ENCODE data around the gene AKNA. TPM values are rescaled to one million over a fixed set of nuclear protein-coding genes. Genes with fewer than 3 reads are reported as not detected.

Gene AKNA
- total and polyA plus RNA-seq, 7 experiments from 2014 or later = 20.5 to 403 (median 347) TPM

GRCh38 chr9:114350636-114351401, 37.0 kb downstream of the AKNA start:
- Mint-ChIP-seq H3K4me3 (peak overlapping the region in 2 of 10 donors; percentile 23 to 48), H3K4me1 (peaks cover 21 to 55% (median 44%) of the 10 kb centered on the region in 7 donors), H3K9me3 (no peaks in the 10 kb centered on the region), H3K36me3 (peaks cover 11 to 41% (median 33%) of the 10 kb centered on the region in 5 donors), H3K27ac (peak overlapping the region; percentile 62 to 96 (median 88)), H3K27me3 (no peaks in the 10 kb centered on the region)
- intact Hi-C loops (cut with micrococcal nuclease) = no loop called here
- Histone ChIP-seq H3K4me3 (ENCODE audit: low read length) (no peak overlapping the region), H3K27ac (ENCODE audit: low read depth, low read length) (peak overlapping the region; percentile 70), H3K9me3 (ENCODE audit: control insufficient read depth in 2 of 3, low read length in 3 of 3) (no peaks in the 10 kb centered on the region), H3K27me3 (ENCODE audit: control insufficient read depth in 2 of 2, insufficient read depth in 2 of 2, low read length in 2 of 2) (no peaks in the 10 kb centered on the region), H3K4me1 (ENCODE audit: control insufficient read depth in 2 of 2, insufficient read depth in 2 of 2, low read length in 2 of 2) (peaks cover 22 to 24% of the 10 kb centered on the region in 2 donors), H3K36me3 (ENCODE audit: control insufficient read depth in 2 of 3, insufficient read depth in 3 of 3, low read length in 3 of 3) (peaks cover 53 to 89% (median 62%) of the 10 kb centered on the region in 3 experiments)
- CTCF ChIA-PET = interaction anchor here (0.6 to 1.3 kb wide), 5 partner anchors 16 to 267 kb away, joined by 3 to 4 read pairs (median 3); no protein-coding TSS in a partner anchor
- no peak for DNase-seq
- POLR2A ChIA-PET = interaction anchor here (0.7 to 33.8 kb wide), 7 partner anchors 9 to 40 kb away, joined by 3 to 978 read pairs (median 4); partner anchors contain the start of gene AKNA
- ATAC-seq = no peak

GRCh38 chr9:114349713-114350480, 37.9 kb downstream of the AKNA start:
- Histone ChIP-seq H3K36me3 (ENCODE audit: control insufficient read depth in 2 of 3, insufficient read depth in 3 of 3, low read length in 3 of 3) (peaks cover 56 to 89% (median 64%) of the 10 kb centered on the region in 3 experiments), H3K4me3 (ENCODE audit: low read length) (no peak overlapping the region), H3K4me1 (ENCODE audit: control insufficient read depth in 2 of 2, insufficient read depth in 2 of 2, low read length in 2 of 2) (peaks cover 22 to 24% of the 10 kb centered on the region in 2 donors), H3K27ac (ENCODE audit: low read depth, low read length) (peak overlapping the region; percentile 70), H3K9me3 (ENCODE audit: control insufficient read depth in 2 of 3, low read length in 3 of 3) (no peaks in the 10 kb centered on the region), H3K27me3 (ENCODE audit: control insufficient read depth in 2 of 2, insufficient read depth in 2 of 2, low read length in 2 of 2) (no peaks in the 10 kb centered on the region)
- ChIA-PET CTCF (interaction anchor here (0.6 to 1.1 kb wide), 2 partner anchors 39 to 157 kb away, joined by 3 to 4 read pairs; no protein-coding TSS in a partner anchor), POLR2A (interaction anchor here (0.7 to 33.8 kb wide), 6 partner anchors 8 to 41 kb away, joined by 3 to 978 read pairs (median 5); partner anchors contain the start of gene AKNA)
- intact Hi-C loops (cut with micrococcal nuclease) = loop anchor here (1.0 to 2.0 kb wide), 6 partner anchors 13 to 49 kb away; no protein-coding TSS in a partner anchor
- ATAC-seq (no peak), DNase-seq (no peak)
- no peaks in the 10 kb centered on the region for H3K9me3 Mint-ChIP-seq
- H3K36me3 Mint-ChIP-seq = peaks cover 11 to 43% (median 33%) of the 10 kb centered on the region in 5 donors
- H3K27me3 Mint-ChIP-seq = no peaks in the 10 kb centered on the region
- H3K4me1 Mint-ChIP-seq = peaks cover 21 to 55% (median 44%) of the 10 kb centered on the region in 7 donors
- peak overlapping the region in 7 of 10 donors; percentile 21 to 61 (median 48) for H3K4me3 Mint-ChIP-seq
- peak overlapping the region; percentile 79 to 98 (median 90) for H3K27ac Mint-ChIP-seq

GRCh38 chr9:114348906-114349482, 38.8 kb downstream of the AKNA start:
- H3K36me3 Mint-ChIP-seq = peaks cover 11 to 50% (median 37%) of the 10 kb centered on the region in 5 donors
- H3K4me3 Mint-ChIP-seq = peak overlapping the region in 8 of 10 donors; percentile 29 to 65 (median 50)
- H3K4me1 ChIP-seq (ENCODE audit: control insufficient read depth in 2 of 2, insufficient read depth in 2 of 2, low read length in 2 of 2) = peaks cover 22 to 24% of the 10 kb centered on the region in 2 donors
- no peaks in the 10 kb centered on the region for H3K9me3 ChIP-seq (ENCODE audit: control insufficient read depth in 2 of 3, low read length in 3 of 3)
- no peaks in the 10 kb centered on the region for H3K27me3 ChIP-seq (ENCODE audit: control insufficient read depth in 2 of 2, insufficient read depth in 2 of 2, low read length in 2 of 2)
- H3K4me3 ChIP-seq (ENCODE audit: low read length) = no peak overlapping the region
- H3K9me3 Mint-ChIP-seq = no peaks in the 10 kb centered on the region
- intact Hi-C loops (cut with micrococcal nuclease) = loop anchor here (1.0 to 2.0 kb wide), 6 partner anchors 14 to 50 kb away; no protein-coding TSS in a partner anchor
- no peaks in the 10 kb centered on the region for H3K27me3 Mint-ChIP-seq
- POLR2A ChIA-PET = interaction anchor here (3.8 to 33.8 kb wide), 2 partner anchors 23 to 42 kb away, joined by 17 to 978 read pairs; partner anchors contain the start of gene AKNA
- H3K27ac ChIP-seq (ENCODE audit: low read depth, low read length) = peak overlapping the region; percentile 70
- H3K27ac Mint-ChIP-seq = peak overlapping the region; percentile 79 to 98 (median 90)
- DNase-seq (peak in 3 of 9 donors; percentile 18 to 83 (median 62)), ATAC-seq (peak; percentile 85)
- CTCF ChIA-PET = no interaction called here
- peaks cover 64 to 96% (median 73%) of the 10 kb centered on the region in 3 experiments for H3K36me3 ChIP-seq (ENCODE audit: control insufficient read depth in 2 of 3, insufficient read depth in 3 of 3, low read length in 3 of 3)
- H3K4me1 Mint-ChIP-seq = peaks cover 23 to 60% (median 43%) of the 10 kb centered on the region in 7 donors

DNA sequence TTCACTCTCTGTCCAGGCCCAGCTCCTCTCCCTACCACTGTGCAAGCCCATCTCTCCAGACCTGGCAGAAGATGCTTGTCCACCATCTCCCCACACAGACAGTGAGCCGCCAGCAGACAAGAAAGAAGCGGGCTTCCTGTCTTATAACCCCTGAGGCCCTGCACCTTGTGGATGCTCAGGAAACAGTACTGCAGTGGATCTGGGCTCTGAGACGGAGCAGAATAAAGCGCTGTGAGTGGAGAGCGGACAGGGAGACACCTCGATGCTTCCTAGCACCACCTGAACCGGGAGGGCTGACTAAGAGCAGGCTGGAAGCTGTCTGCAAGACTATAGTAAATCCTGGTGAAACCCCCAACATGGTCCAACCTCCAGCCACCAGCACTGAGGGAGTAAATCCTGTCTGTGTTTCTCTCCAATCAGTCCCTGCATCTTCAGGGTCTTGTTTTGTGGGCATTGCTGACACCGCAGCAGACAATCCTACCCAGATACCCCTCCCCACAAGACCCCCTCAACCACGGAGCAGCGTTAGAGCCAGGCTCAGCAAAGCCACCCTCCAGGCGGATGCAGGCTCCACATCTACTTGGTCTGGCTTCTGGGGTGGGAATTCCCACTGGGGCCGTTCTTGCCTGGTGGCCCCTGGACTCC, 39.4 kb downstream of the AKNA start:
- Mint-ChIP-seq H3K4me1 (peaks cover 26 to 61% (median 46%) of the 10 kb centered on the region in 7 donors), H3K9me3 (no peaks in the 10 kb centered on the region), H3K4me3 (no peak overlapping the region)

DNA sequence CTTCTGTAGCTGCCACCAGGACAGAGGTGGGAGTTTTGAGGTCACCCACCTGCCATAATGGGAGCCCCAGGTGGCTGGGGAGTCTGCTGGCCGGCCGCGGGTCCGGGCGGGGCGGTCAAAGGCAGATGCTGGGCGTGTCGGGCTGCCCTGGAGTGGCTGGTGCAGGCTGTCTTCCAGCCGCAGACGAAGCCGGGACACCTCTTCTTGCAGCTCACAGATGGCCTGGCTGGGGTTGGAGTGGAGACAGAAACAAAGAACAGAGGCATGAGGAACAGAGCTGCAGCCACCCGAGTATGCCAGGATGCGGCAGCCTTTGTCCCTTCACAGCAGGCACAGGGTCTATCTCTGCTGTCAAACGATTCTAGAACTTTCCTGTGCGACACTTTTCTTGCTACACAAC, 40.1 kb downstream of the AKNA start:
- Histone ChIP-seq H3K27ac (ENCODE audit: low read depth, low read length) (peak overlapping the region; percentile 70), H3K36me3 (ENCODE audit: control insufficient read depth in 2 of 3, insufficient read depth in 3 of 3, low read length in 3 of 3) (peaks cover 62 to 97% (median 75%) of the 10 kb centered on the region in 3 experiments), H3K4me3 (ENCODE audit: low read length) (no peak overlapping the region), H3K4me1 (ENCODE audit: control insufficient read depth in 2 of 2, insufficient read depth in 2 of 2, low read length in 2 of 2) (peaks cover 21 to 22% of the 10 kb centered on the region in 2 donors), H3K27me3 (ENCODE audit: control insufficient read depth in 2 of 2, insufficient read depth in 2 of 2, low read length in 2 of 2) (no peaks in the 10 kb centered on the region), H3K9me3 (ENCODE audit: control insufficient read depth in 2 of 3, low read length in 3 of 3) (no peaks in the 10 kb centered on the region)
- Mint-ChIP-seq H3K4me1 (peaks cover 26 to 60% (median 50%) of the 10 kb centered on the region in 7 donors), H3K9me3 (no peaks in the 10 kb centered on the region), H3K4me3 (no peak overlapping the region), H3K27ac (peak overlapping the region; percentile 38 to 96 (median 88)), H3K36me3 (peaks cover 11 to 60% (median 44%) of the 10 kb centered on the region in 5 donors), H3K27me3 (no peaks in the 10 kb centered on the region)
- no peak for ATAC-seq
- CTCF ChIA-PET = no interaction called here
- intact Hi-C loops (cut with micrococcal nuclease) = loop anchor here in 1 of 2 donors (2.0 kb wide), 2 partner anchors 15 to 51 kb away; no protein-coding TSS in a partner anchor
- POLR2A ChIA-PET = interaction anchor here (0.9 to 33.8 kb wide), 4 partner anchors 20 to 263 kb away, joined by 3 to 978 read pairs (median 10); partner anchors contain the start of genes AKNA and TMEM268
- no peak for DNase-seq

More for the DNA sequence above, 39.4 kb downstream of the AKNA start:
- intact Hi-C loops (cut with micrococcal nuclease) = loop anchor here in 1 of 2 donors (2.0 kb wide), 2 partner anchors 14 to 50 kb away; no protein-coding TSS in a partner anchor
- Histone ChIP-seq H3K27me3 (ENCODE audit: control insufficient read depth in 2 of 2, insufficient read depth in 2 of 2, low read length in 2 of 2) (no peaks in the 10 kb centered on the region), H3K4me1 (ENCODE audit: control insufficient read depth in 2 of 2, insufficient read depth in 2 of 2, low read length in 2 of 2) (peaks cover 22% of the 10 kb centered on the region in 2 donors), H3K4me3 (ENCODE audit: low read length) (no peak overlapping the region), H3K27ac (ENCODE audit: low read depth, low read length) (peak overlapping the region; percentile 70), H3K9me3 (ENCODE audit: control insufficient read depth in 2 of 3, low read length in 3 of 3) (no peaks in the 10 kb centered on the region), H3K36me3 (ENCODE audit: control insufficient read depth in 2 of 3, insufficient read depth in 3 of 3, low read length in 3 of 3) (peaks cover 64 to 97% (median 74%) of the 10 kb centered on the region in 3 experiments)
- Mint-ChIP-seq H3K36me3 (peaks cover 11 to 53% (median 42%) of the 10 kb centered on the region in 5 donors), H3K27me3 (no peaks in the 10 kb centered on the region), H3K27ac (peak overlapping the region; percentile 68 to 98 (median 90))
- no peak for DNase-seq
- ATAC-seq = no peak
- CTCF ChIA-PET = no interaction called here
- POLR2A ChIA-PET = interaction anchor here (0.6 to 33.8 kb wide), 4 partner anchors 17 to 263 kb away, joined by 3 to 978 read pairs (median 10); partner anchors contain the start of genes AKNA and TMEM268

All from naive thymus-derived CD4-positive, alpha-beta T cell (primary cell).